Stimulated activated CD4-positive, alpha-beta T cell treated with anti-CD3 and anti-CD28 coated beads, Interleukin-2, amount 100 ng/mL, for 4 hours (primary cell): ENCODE results near the gene SNRPA1.

Experiments used
- DNase-seq: peaks from one replicate; pipeline ENCODE4 v3.0.0-alpha.2; 2020; ENCODE audit warnings: low read depth

The SNRPA1 gene

DNA sequence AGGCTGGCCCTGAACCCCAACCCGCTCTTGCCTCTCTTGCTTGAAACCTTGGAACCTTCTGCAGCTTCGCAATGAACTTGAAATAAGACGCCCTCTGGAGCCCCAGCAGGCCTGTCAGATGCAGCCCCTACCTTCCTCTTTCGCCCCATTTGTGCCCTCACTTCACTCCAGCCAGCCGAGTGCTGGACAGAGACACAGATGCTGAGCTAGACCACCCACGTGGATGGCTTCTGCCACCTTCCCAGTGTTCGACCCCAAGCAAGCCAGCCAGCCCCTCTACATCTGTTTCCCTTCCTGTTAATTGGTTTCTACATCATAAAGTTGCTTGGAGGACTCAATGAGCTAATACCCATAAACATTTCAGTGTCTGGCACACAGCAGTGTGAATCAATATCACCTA lies 23.8 kb upstream of the SNRPA1 start:
- DNase-seq: no peak

DNA sequence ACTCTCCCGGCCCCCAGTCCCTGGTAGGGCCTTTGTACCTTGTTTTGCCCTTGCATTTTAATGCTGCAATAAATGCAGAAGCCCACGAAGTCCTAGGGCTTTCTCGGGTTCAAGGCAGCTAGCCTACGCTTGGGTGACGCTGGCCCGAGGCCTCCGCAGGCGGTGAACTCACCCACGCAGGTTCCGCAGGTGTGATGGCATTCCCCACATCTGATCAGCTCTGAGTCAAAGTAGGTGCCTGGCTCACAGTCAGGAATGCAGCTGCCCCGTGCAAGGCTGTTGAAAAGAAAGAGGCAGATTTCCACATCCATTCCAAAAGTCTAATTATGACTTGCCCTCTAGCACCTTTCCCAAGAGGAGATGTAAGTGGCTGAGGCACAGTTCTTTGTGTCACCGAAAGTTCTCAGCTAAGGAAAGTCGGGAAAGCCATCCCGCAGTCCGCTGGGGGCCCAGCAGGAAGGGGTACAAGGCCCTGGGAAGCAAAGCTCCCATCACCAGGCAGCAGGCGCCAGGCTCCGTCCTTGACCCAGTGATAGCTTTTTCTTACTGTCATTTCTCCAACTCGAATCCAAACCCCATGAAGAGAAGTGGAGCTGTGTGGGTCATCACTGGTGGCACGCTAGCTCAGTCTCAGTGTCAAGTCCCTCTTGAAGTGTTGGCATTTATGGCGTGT lies 23.2 kb upstream of the SNRPA1 start:
- no peak for DNase-seq

DNA sequence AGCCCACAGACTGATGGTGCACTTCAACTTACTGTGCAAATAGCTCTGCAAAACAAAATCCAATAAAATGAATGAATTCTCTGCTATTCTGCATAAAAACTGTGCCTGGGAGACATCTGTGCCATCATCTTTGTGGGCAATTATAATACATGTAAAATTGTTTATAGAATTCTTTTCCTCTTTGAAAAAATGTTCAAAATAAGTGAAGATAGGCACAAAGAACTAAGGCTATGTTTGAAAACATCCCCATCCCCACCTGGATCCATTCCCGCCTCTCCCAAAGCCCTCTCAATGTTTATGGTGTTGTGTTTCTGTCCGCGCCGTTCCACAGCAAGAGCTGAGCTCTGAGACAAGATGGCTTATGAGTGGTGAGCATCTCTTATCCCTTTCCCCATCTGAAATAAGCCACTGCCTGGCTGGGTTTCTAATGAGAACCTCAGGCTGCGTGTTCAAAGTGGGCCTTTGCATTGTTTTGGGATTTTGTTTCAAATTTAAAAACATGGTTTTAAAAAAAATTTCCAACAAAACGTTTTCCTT lies 22.4 kb upstream of the SNRPA1 start:
- no peak for DNase-seq

DNA sequence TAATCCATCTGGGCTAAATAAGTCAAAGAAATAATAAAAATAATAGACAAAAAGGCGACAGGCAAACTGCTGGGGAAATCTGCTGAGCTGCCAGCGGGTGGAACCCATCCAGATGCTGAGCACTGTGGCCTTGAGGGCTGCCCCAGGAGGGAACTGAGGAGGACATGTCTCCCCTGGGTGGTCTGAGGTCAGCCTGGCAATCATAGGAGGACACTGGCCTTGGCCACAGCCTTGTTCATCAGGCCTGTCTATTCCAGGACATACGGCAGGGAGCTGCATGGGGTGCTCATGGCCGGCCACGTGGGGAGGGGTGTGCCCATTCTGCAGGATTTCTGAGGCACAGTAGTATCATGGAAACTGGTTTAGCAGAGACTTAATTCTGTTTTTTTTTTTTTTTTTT lies 21.5 kb upstream of the SNRPA1 start:
- DNase-seq: no peak

DNA sequence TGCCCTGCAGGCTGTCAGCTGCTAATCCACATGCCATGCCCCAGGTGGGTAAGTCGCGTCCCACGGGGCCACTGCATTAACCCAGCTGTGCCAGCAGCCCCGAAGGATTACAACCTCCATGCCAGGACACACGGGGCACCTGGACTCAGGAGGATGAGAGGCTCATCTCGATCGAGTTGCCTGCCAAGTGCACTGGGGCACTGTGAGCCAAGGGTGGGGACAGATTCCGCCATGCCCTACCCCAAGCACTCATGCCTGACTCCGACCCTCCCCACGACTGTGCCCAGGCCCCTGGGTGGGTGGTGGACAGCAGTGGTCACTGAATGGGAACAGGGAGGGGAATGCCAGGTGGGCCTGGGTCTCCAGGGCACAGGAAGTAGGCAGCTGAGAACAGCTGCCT lies 20.7 kb upstream of the SNRPA1 start:
- no peak for DNase-seq

DNA sequence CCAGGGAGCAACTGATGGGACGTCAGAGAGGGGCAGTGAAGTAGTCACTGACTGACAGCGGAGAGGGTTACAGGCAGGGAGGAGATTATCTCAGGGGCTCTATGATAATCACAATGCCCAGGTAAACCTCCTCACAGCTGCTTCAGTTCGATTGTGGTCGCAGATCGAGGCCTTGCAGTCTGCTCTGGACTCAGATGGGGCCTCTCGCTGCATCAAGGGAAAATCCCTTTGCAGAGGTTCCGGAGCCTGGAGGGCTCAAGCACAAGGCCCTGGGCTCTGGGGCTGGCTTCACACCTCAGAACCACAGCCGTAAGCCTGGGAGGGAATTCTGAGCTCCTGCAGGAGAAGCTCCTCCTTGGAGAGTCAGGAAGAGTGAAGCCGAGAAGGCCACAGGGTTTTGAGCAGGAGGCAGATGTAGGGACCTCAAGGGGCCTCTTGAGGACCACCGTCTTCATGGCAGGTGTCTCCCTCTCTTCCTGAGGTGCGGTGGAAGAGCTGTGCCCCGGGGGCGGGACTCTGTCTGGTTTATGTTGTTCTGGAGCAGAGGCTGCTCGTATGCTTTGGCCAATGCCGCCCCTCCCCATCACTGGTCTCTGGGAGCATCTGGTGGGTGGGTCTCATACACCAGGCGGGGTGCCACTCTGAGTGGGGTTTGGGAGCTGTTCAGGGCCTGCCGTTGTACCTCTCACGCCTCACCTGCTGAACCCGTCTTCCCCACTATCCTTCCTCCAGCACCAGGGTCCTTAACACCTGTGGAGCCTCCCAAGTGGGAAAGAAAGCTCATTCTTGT lies 19.5 kb upstream of the SNRPA1 start:
- no peak for DNase-seq

DNA sequence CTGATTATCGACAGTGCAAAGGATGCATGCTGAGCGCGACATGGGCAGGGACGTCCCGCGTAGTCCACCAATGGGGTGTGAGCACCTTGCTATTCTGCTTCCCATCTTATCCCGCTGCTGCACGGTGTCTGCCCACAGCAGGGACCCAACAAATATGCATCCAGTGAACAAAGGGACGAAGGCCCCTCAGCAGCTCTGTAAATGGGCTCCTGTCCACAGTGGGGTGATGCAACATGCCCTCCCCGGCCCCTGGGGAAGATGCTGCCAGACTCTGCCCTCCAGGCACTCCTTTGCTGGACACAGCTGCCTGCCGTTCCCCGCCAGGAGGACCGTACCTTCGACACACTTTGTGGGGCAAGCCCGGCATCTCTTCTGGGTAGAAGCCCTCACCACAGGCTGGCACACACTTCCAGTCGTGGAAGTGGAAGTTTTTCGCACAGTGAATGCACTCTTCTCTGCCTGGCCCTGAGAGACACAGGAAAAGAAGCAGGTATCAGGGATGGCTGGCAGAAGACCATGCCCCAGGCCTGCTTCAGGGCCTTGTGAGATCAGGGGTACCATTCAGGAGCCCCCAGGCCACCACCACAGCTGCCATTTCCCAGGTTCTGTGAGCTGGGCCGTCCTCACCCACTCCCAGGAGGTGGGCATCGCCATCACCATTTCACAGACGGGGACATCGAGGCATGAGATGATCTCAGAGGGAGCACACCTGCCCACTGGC lies 18.2 kb upstream of the SNRPA1 start:
- no peak for DNase-seq

DNA sequence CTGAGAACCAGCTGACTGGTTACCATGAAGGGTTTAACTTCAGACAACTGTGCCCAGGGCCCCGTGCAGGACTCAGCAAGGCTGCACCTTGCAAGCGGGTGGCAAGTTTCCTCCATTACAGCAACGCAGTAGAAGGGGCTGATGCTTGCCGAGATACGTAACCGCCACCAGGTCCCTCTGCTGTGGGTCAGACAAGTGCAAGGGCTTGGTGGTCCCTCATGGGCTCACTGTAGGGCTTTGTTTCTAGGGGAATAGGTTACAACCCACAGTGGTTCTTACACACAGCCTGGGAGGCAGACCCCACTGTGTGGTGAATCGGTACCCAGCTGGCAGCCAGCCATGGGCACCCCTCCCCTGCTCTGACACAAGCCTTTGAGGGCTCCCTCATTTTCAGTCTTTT lies 15.5 kb upstream of the SNRPA1 start:
- DNase-seq: no peak

DNA sequence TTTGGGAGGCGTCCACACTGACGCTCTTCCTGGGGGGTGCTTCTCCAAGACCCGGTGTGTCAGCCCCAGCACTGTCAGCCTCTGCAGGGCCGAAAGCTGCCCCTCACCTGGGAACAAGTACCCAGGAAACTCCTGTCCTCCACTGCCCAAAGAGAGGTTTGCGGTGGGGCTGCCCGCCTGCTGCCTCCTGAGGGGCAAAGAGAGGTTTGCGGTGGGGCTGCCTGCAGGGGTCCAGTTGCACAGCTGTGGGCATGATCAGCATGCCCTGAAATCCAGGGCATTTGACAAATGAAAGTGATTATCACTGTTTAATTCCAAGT lies 15.1 kb upstream of the SNRPA1 start:
- no peak for DNase-seq

DNA sequence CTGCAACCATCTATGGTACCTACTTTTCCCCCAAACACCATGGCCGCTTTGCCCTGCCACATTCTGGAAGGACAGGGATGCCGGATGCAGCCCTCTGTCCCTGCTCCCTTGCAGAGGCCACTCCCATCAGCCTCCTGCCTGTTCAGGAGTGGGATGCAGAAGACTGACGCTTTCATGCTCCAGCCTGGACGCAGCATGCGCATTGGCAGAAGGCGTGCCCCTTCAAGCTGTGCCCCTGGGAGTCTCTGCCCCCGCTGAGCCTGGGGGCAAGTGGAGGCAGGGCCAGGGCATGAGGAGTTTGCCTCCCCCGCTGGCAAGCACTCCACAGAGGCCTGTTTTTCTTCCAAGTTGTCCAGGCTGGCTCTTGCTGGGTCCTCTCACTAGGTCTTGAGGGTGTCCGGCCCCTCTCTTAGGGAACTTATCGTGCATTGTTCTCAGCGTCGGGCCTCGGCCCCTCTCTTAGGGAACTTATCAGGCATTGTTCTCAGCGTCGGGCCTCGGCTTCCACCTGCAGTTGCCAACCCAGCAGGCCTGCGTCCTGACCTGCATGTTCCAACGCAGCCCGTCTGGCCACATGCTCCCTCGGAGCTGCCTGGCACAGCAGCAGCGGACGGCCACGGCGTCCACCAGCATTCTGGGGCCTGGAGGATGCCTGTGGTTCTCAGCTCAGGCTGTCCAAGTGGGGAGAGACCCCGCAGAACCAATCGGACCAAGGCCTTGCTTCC lies 14.6 kb upstream of the SNRPA1 start:
- no peak for DNase-seq

DNA sequence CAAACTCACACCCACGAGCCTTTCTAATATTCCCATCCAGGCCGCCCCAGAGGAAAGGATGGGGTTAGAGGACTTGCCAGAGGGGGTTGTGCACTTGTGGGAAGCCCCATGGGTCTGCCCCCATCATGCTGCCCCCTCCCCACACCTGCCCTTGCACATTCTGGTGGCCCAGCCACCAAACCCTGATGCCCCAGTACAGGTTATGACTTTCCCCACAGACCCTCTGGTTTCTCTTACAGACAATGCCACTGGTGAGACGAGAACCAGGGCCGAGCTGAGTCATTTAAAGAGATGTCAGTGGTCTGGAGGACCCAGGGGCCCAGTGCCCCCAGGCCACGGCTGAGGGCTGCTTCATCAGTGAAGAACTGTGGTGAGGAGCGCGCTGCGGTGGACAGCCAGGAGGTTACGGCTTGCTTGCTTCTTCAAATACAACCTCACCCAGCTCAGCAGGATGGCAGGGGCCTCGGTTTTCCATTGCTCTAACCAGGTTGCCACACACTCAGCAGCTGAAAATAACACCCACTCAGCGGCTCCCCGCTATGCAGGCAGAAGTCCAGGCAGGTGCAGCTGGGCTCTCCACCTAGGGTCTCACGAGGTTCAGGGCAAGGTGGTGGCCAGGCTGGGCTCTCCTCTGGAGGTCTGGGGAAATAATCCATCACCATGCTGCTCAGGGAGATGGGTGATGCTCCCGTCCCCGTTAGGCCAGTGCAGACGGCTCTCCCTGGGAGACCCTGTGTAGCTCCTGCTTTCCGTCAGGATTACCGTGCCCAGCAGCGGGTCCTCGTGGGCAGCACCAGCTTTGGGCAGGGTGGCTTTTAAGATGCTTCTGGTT lies 13.8 kb upstream of the SNRPA1 start:
- no peak for DNase-seq

DNA sequence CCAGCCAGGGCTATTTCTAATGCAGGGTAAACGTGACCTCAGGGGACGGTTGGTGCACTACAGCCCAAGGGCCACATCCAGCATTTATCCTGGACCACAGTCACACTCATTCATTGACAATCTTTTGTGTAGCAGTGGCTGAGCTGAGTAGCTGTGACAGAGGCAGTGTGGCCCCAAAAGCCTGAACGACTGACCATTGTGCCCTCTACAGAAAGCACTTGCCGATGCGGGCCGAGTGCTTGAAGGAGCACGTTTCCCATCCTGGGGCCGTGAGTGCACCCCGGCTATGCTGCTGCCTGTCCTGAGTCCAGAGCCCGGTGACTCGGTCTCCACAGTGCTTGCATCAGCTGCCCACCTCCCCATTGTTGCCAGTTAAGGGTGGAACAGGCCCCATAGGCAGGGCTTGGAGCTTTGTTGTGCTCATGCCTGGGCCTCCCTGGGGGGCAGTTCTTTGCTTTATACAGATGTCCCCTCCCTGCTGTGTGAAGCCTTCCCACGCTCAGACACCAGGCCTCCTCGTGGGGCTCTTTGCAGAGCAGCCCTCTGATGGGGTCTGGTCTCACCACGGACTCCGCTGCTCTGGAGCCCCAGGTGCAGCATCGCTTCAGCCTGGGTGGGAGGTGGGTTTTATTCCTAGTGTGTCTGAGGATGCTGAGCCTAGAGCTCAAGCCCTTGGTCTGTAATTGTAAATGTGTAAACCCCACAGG lies 13.0 kb upstream of the SNRPA1 start:
- DNase-seq: no peak

DNA sequence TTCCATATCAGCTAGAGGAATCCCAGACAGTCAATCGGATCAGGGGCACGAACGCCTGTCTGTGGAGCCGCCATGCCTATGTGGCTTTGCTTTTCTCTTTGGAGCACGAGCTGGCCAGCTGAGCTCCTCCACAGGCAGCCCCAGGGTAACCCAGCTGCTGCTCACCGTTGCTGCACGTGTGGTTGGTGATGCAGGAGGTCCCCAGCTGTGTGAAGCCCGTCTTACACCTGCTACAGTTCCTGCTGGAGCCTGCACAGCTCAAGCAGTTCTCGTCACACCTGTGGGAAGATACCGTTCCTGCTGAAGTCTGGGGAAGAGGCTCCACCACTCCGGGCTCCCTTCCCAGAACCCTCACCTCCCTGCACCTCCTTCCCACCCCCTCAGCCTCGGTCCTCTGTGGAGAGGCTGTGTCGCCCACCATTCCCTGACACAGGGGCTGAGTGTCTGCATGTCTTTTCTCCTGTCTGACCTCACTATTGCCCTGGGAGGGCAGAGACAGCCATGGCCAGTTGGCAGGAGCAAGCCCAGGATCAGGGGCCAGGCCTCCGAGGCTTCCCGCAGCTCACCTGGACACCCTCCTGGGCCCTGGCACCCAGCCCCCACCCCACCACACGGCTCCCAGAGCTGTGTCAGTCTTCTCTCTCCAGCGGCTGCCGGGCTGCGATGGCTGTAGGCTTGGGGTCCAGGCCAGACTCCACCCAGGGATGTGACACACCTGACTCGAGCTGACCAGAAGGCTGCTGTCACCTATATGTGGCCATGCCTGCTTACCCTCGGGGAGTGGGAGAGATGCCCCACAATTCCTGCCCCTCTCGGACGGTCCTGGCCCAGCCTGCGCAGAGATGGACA lies 12.2 kb upstream of the SNRPA1 start:
- no peak for DNase-seq

DNA sequence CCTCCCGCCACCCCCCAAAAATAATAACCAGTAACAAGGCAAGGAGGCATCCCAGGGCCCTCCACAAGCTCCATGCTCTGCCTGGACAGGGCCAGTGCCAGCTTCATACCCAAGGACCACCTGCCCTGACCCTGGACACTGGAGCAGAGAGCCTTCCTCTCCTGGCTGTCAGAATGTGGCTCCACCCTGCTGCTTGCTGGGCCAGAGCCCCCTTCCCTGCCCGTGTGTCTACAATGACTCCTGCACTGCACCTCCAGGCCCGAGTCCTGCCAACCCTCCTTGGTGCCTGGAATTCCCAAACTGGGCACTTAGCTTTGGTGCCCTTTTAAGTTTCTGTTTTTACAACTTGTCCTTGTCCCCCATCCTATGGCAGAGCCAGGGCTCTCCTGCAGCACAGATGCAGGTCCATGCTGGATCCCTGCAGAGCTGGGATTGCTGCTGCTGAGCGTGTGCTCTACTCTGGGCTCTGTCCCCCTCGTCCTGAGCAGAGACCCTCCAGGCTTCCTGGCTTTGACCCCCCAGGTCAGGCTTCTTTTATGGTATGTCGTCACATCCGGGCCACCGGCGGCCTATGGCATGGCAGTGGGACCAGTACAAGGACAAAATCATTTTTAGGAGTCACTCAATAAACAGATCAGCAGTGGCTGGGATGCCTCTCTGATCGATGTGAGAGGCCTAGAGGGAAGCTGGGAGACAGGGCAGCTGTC lies 11.4 kb upstream of the SNRPA1 start:
- no peak for DNase-seq

DNA sequence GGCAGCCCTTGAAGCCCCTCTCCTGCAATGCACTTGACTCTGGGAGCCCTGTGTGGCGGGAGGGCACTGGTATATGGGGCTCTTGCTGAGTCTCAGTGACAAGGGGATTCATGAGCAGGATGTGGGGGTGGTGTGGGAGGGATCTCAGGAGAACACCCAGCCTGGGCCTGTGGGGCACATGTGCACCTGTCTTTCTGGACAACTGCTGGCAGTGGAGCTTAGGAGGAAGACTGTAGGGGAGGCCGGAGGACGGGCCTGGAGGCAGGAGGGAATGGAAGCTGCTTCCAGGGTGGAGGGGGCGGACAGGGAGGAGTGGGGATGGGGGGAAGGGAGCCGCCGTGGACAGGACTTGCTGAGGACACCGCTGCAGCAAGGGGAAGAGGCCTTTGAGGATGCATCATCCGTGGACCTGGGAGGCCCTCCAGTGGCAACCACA lies 10.8 kb upstream of the SNRPA1 start:
- DNase-seq: no peak

DNA sequence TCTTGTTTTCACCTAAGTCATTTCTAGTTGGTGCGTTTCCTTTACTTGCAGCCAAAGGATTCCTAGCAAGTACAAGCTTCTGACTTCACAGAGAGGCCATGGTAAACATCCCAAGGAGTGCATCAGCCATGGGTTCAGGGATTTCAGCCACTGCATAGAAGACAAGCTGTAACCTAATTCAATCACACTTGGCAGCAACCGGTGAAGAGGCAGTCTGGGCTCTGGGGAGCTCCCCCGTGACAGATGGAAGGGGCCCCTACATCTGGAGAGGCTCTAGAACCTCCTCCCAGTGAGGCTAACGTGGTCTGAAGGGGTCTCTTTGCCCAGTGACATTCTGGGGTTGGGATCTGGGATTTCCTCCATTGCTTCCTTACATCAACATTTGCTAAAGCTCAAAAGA lies 8.4 kb upstream of the SNRPA1 start:
- no peak for DNase-seq

DNA sequence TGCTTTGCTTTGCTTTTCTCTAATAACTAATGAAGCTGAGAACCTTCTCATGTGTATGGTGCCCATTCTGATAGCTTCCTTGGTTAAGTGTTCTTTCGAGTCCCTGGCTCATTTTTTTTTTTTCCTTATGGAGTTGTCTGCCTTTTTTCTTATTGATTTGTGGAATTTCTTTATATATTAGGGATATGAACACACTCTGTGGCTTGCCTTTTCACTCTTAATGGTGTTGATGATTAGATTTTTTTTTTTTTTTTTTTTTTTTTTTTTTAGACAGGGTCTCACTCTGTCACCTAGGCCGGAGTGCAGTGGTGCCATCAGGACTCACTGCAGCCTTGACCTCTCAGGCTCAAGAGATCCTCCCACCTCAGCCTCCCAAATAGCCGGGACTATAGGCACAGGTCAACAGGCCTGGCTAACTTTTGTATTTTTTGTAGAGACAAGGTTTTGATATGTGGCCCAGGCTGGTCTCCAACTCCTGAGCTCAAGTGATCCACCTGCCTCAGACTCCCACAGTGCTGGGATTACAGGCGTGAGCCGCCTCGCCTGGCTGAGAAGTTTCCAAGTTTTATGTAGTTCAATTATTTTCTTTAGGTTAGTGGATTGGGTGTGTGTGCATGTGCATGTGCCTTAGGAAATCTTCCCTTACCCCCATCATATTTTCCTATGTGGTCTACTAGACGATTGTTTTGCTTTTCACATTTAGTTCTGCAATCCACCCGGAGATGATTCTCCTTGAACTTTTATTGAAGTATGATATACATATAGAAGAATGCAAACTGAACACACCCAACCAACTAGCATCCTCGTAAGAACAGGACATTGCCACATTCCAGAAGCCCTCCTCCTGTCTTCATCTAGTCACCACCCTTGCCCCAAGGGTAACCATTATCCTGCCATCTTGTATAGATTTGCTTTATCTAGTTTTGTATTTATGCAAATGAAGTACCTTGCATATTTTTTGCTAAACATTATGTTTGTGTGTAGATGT lies 1.7 kb upstream of the SNRPA1 start:
- no peak for DNase-seq

DNA sequence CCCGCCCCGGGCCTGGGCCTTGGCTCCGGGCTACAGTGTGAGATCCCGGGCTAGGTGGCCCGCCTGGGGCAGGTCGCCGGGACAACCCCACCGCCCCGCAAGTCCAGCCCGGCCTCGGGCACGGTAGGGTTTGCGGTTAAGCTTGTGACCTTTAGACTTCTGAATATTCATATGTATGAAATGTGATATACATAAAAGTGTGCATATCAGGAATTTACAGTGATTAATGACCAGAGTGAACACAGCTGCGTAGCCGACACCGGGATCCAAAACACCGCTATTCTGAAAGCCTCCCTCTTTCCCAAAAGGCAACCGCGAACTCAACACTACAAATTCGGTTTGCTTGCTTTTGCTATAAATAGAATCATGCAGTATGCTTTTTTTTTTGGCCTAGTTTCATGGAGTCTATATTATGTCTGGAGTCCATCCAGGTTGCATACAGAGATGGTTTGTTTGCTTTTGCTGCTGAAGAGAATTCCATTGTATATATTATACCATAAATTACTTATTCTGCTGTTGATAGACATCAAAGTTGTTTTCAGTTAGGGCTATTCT lies 636 bp upstream of the SNRPA1 start:
- peak; percentile 8 for DNase-seq
